PC-3 (cell line): Measurements from ENCODE around the gene TMEM11. TPM values are rescaled to one million over a fixed set of nuclear protein-coding genes. Genes with fewer than 3 reads are reported as not detected.

ENCODE experiments used
- ATAC-seq: fragments of 200-7000 bp; cut with Tn5 transposase; 2 replicates; pipeline ENCODE4 v1.9.1; 2020; ENCODE audit warnings: mild to moderate bottlenecking, moderate library complexity
- BruUV-seq: library from RNA; stranded (reverse); fragments of 400-500 nt; replicated peaks from 2 replicates; lab custom pipeline; 2021; lab: Mats Ljungman, UMichigan
- CTCF ChIA-PET: fragments of 300-600 bp; sonication (Branson Sonifier 250); formaldehyde crosslinking; loops from one replicate; lab custom pipeline; 2022; ENCODE audit warnings: antibody characterized with exemption; lab: Charles Lee
- POLR2A ChIA-PET: fragments of 300-600 bp; sonication (Branson Sonifier 250); formaldehyde crosslinking; loops from one replicate; lab custom pipeline; 2022; ENCODE audit warnings: antibody characterized with exemption; ENCODE audit not compliant: unreplicated experiment; lab: Charles Lee
- DNase-seq: peaks from one replicate; pipeline ENCODE4 v3.0.0-alpha.2; 2015
- H2AFZ ChIP-seq: fragments of 300-600 bp; sonication (generic); 2 replicates; pipeline ENCODE4 v1.6.0; 2016; ENCODE audit warnings: antibody characterized with exemption, low read length
- H3F3A ChIP-seq: fragments of 300-600 bp; sonication (generic); one replicate; pipeline ENCODE4 v1.6.0; 2017; ENCODE audit warnings: antibody characterized with exemption, low read length, control low read depth, mild to moderate bottlenecking; ENCODE audit not compliant: unreplicated experiment
- H3K27ac ChIP-seq: fragments of 300-600 bp; sonication (generic); 2 replicates; pipeline ENCODE4 v1.5.1; 2016; ENCODE audit warnings: mild to moderate bottlenecking, low read length
- H3K27me3 ChIP-seq: fragments of 300-600 bp; sonication (generic); 2 replicates; pipeline ENCODE4 v1.6.1; 2016; ENCODE audit warnings: low read length, mixed read lengths
- H3K36me3 ChIP-seq: fragments of 300-600 bp; sonication (generic); 2 replicates; pipeline ENCODE4 v1.6.1; 2016; ENCODE audit warnings: low read depth, mixed run types, low read length, mixed read lengths
- H3K4me1 ChIP-seq: fragments of 300-600 bp; sonication (generic); 2 replicates; pipeline ENCODE4 v1.5.1; 2016; ENCODE audit warnings: low read length; ENCODE audit not compliant: insufficient read depth
- H3K4me2 ChIP-seq: fragments of 300-600 bp; sonication (generic); 2 replicates; pipeline ENCODE4 v1.6.0; 2016; ENCODE audit warnings: low read length
- H3K4me3 ChIP-seq: fragments of 300-600 bp; sonication (generic); 2 replicates; pipeline ENCODE4 v1.5.1; 2016; ENCODE audit warnings: mild to moderate bottlenecking, low read length, mixed read lengths
- H3K79me2 ChIP-seq: fragments of 300-600 bp; sonication (generic); 2 replicates; pipeline ENCODE4 v1.6.1; 2017; ENCODE audit warnings: low read length, mixed read lengths
- H3K9ac ChIP-seq: fragments of 300-600 bp; sonication (generic); 2 replicates; pipeline ENCODE4 v1.6.0; 2016; ENCODE audit warnings: mild to moderate bottlenecking, low read length
- H3K9me2 ChIP-seq: fragments of 300-600 bp; sonication (generic); replicated peaks from 2 replicates; pipeline ENCODE4 v1.6.1; 2016; ENCODE audit warnings: mixed run types, low read length, mixed read lengths
- H3K9me3 ChIP-seq: fragments of 300-600 bp; sonication (generic); 2 replicates; pipeline ENCODE4 v1.6.1; 2016; ENCODE audit warnings: low read length, mixed read lengths
- H4K20me1 ChIP-seq: fragments of 300-600 bp; sonication (generic); 2 replicates; pipeline ENCODE4 v1.6.1; 2016; ENCODE audit warnings: low read length, mixed read lengths
- EZH2 ChIP-seq: fragments of 300-600 bp; sonication (generic); IDR thresholded peaks from one replicate; pipeline ENCODE4 v1.6.1; 2017; ENCODE audit warnings: antibody characterized with exemption, mild to moderate bottlenecking, low read length; ENCODE audit not compliant: unreplicated experiment
- EZH2phosphoT487 ChIP-seq: fragments of 300-600 bp; sonication (generic); IDR thresholded peaks from 2 replicates; pipeline ENCODE4 v1.6.1; 2018; ENCODE audit warnings: mild to moderate bottlenecking, antibody characterized with exemption, low read length, borderline replicate concordance
- intact Hi-C: fragments of 100-400 bp; cut with micrococcal nuclease; formaldehyde crosslinking; loops from 2 replicates; pipeline ENCODE4 v1.9.0; 2023
- total RNA-seq: library from RNA; depleted of rRNA; stranded (reverse); fragments of >200 nt; gene quantifications from 2 replicates; pipeline ENCODE4 v1.2.3, GENCODE V29; 2014
- TF ChIP-seq, protein P1 (sequence below): fragments of 300-600 bp; sonication (generic); conservative IDR thresholded peaks from 2 replicates; pipeline ENCODE4 v1.5.1; 2017; ENCODE audit warnings: antibody characterized with exemption, low read depth, mild to moderate bottlenecking, low read length

The TMEM11 gene
- total RNA-seq, 1 experiment from 2014 or later: 70.8 TPM

DNA sequence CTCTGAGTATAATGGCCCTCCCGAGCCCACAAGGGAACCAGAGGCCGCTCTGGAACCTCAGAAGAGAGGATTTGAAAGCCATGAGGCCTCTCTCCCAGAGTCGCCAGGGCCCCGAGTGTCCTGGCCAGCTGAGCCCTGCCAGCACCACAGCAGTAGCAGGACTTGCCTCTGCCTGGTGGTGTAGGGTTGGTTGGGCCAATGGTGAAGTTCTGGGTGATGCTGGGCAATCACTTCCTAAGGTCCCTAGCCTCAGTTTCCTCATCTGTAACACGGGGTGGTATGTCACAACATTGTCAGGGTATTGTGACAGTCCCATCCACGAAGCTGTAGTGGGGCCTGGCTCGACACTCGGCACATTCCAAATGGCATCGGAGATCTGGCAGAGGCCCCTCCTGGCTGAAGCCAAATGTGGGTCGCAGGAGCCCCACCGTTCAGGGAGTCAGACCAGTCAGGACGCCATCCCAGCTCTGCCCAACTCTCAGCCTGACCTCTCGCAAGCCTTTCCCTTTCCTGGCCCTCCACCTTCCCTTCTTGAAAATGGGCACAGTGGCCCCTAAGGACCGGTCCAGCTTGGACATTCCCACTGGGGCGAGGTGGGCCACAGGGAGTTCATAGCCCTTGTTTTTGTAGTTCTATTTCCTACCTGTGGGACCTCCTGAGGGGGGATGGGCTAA is 37.5 kb upstream of the TMEM11 start:
- no peak overlapping the region for H3K4me2 ChIP-seq
- H3K36me3 ChIP-seq: no peaks in the 10 kb centered on the region
- H3K9me3 ChIP-seq: no peaks in the 10 kb centered on the region
- H3K27me3 ChIP-seq: no peaks in the 10 kb centered on the region
- TF ChIP-seq, protein P1, sequence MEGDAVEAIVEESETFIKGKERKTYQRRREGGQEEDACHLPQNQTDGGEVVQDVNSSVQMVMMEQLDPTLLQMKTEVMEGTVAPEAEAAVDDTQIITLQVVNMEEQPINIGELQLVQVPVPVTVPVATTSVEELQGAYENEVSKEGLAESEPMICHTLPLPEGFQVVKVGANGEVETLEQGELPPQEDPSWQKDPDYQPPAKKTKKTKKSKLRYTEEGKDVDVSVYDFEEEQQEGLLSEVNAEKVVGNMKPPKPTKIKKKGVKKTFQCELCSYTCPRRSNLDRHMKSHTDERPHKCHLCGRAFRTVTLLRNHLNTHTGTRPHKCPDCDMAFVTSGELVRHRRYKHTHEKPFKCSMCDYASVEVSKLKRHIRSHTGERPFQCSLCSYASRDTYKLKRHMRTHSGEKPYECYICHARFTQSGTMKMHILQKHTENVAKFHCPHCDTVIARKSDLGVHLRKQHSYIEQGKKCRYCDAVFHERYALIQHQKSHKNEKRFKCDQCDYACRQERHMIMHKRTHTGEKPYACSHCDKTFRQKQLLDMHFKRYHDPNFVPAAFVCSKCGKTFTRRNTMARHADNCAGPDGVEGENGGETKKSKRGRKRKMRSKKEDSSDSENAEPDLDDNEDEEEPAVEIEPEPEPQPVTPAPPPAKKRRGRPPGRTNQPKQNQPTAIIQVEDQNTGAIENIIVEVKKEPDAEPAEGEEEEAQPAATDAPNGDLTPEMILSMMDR: no peak
- TF ChIP-seq EZH2 (no peak), EZH2phosphoT487 (no peak)
- no peaks in the 10 kb centered on the region for H3K79me2 ChIP-seq
- no peak overlapping the region for H3K4me3 ChIP-seq
- POLR2A ChIA-PET: no interaction called here
- no peak overlapping the region for H3K27ac ChIP-seq
- CTCF ChIA-PET: no interaction called here
- no peaks in the 10 kb centered on the region for H3F3A ChIP-seq
- no peaks in the 10 kb centered on the region for H4K20me1 ChIP-seq
- intact Hi-C loops: loop anchor here (5.0 kb wide), 1 partner anchor 39 kb away; the partner anchor contains the start of gene TMEM11
- H3K4me1 ChIP-seq: peaks cover 8% of the 10 kb centered on the region
- BruUV-seq: no TSS peak
- H3K9ac ChIP-seq: no peak overlapping the region
- no peaks in the 10 kb centered on the region for H3K9me2 ChIP-seq
- ATAC-seq (no peak), DNase-seq (no peak)
- H2AFZ ChIP-seq: no peak overlapping the region

- H3K4me2 ChIP-seq: no peak overlapping the region
- peaks cover 8% of the 10 kb centered on the region for H3K4me1 ChIP-seq
- intact Hi-C loops: loop anchor here (5.0 kb wide), 1 partner anchor 39 kb away; the partner anchor contains the start of gene TMEM11
- TF ChIP-seq EZH2: no peak
- no peak for TF ChIP-seq EZH2phosphoT487
- TF ChIP-seq, protein P1: no peak
- no TSS peak for BruUV-seq
- H3K79me2 ChIP-seq: no peaks in the 10 kb centered on the region
- ATAC-seq (no peak), DNase-seq (no peak)
- no peaks in the 10 kb centered on the region for H3K9me2 ChIP-seq
- no peaks in the 10 kb centered on the region for H3F3A ChIP-seq
- no peaks in the 10 kb centered on the region for H3K27me3 ChIP-seq
- H3K36me3 ChIP-seq: no peaks in the 10 kb centered on the region
- H3K9ac ChIP-seq: no peak overlapping the region
- CTCF ChIA-PET: no interaction called here
- no peak overlapping the region for H2AFZ ChIP-seq
- H4K20me1 ChIP-seq: no peaks in the 10 kb centered on the region
- H3K9me3 ChIP-seq: no peaks in the 10 kb centered on the region
- POLR2A ChIA-PET: no interaction called here
- no peak overlapping the region for H3K4me3 ChIP-seq
- no peak overlapping the region for H3K27ac ChIP-seq
Measured at GRCh38 chr17:21250854-21251253, 36.9 kb upstream of the TMEM11 start.

DNA sequence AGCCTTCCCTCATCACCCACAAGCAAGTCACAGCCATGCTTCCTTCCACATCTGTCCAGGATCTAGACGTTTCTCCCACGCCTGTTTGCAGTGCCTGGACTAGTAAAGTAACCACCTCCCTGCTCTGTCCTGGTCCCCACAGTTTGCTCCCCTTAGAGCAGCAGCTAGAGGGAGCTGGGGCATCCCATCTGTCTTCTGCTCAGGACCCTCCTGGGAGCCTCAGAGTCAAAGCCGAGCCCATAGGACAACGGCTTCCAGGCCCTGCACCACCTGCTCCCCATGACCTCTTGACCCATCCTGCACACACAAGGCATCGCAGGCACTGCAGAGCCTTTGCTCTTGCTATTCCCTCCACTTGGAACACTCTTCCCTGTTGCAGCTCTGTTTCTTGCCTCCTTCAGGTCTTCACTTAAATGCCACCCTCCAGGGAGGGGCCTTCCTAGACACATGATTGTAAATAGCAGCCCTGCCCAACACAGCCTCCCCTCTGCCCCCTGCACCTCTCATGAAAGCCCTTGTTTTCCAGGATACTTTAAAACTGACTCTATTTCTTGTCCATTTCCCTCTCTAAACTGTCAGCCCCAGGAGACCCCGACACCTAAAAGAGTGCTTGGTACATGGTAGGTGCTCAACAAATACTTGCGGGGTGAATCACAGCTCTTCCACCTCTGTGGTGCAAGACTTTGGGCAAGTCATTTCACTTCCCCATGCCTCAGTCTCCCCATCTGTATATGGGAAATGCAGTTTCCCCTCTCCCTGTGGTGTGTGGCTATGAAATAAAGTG is 36.2 kb upstream of the TMEM11 start:
- Histone ChIP-seq H3K9ac (no peak overlapping the region), H3K9me2 (no peaks in the 10 kb centered on the region)

More for the DNA sequence above, 36.2 kb upstream of the TMEM11 start:
- TF ChIP-seq EZH2phosphoT487: no peak
- TF ChIP-seq, protein P1: no peak
- H3K36me3 ChIP-seq: no peaks in the 10 kb centered on the region
- H3K27me3 ChIP-seq: no peaks in the 10 kb centered on the region
- H3K4me3 ChIP-seq: no peak overlapping the region
- DNase-seq (no peak), ATAC-seq (no peak)
- H2AFZ ChIP-seq: no peak overlapping the region
- H3K79me2 ChIP-seq: no peaks in the 10 kb centered on the region
- ChIA-PET POLR2A (no interaction called here), CTCF (no interaction called here)
- H3K9me3 ChIP-seq: no peaks in the 10 kb centered on the region
- H3F3A ChIP-seq: no peaks in the 10 kb centered on the region
- H3K4me1 ChIP-seq: peaks cover 8% of the 10 kb centered on the region
- no peak overlapping the region for H3K27ac ChIP-seq
- no peak overlapping the region for H3K4me2 ChIP-seq
- no TSS peak for BruUV-seq
- no peaks in the 10 kb centered on the region for H4K20me1 ChIP-seq
- intact Hi-C loops: loop anchor here (5.0 kb wide), 1 partner anchor 38 kb away; the partner anchor contains the start of gene TMEM11
